Subcutaneous abdominal adipose tissue (tissue), 5 donors: ENCODE measurements around the gene SBK3.
A peak's percentile ranks its signal among the peaks of the same experiment; 100 is the strongest.
"Not testable (repeated sequence)": the region's sequence is repeated elsewhere in the genome, so short reads cannot be mapped to it uniquely, and the experiment has no call there.

ENCODE experiments used
- H3K27ac ChIP-seq: one replicate; pipeline ENCODE4 v1.7.0; 2013; ENCODE audit warnings: low read depth, mild to moderate bottlenecking, inconsistent platforms, low read length, moderate library complexity
- H3K27me3 ChIP-seq, 5 donors: one replicate each; pipeline ENCODE4 v1.7.0; 2013; ENCODE audit warnings: low read length in 5 of 5, inconsistent platforms in 1 of 5; ENCODE audit not compliant: control insufficient read depth in 5 of 5, insufficient read depth in 4 of 5
- H3K36me3 ChIP-seq, 5 donors: one replicate each; pipeline ENCODE4 v1.7.0; 2013; ENCODE audit warnings: low read length in 5 of 5; ENCODE audit not compliant: control insufficient read depth in 5 of 5, insufficient read depth in 5 of 5
- H3K4me1 ChIP-seq, 5 donors: one replicate each; pipeline ENCODE4 v1.7.0; 2013; ENCODE audit warnings: low read length in 5 of 5, mild to moderate bottlenecking in 3 of 5, moderate library complexity in 1 of 5; ENCODE audit not compliant: control insufficient read depth in 5 of 5, insufficient read depth in 5 of 5
- H3K4me3 ChIP-seq, 5 donors: one replicate each; pipeline ENCODE4 v1.7.0; 2013; ENCODE audit warnings: low read length in 5 of 5, low read depth in 1 of 5
- H3K9ac ChIP-seq, 5 donors: one replicate each; pipeline ENCODE4 v1.7.0; 2013; ENCODE audit warnings: low read length in 5 of 5, mild to moderate bottlenecking in 4 of 5, moderate library complexity in 3 of 5
- H3K9me3 ChIP-seq, 5 donors: one replicate each; pipeline ENCODE4 v1.7.0; 2013; ENCODE audit warnings: low read length in 5 of 5; ENCODE audit not compliant: control insufficient read depth in 5 of 5
- donor health status: healthy.
- donor health status: healthy.
- donor health status: healthy.
- donor health status: healthy.
- donor health status: healthy.

Gene SBK3

GRCh38 chr19:55584871-55585270, 39.5 kb upstream of the SBK3 start:
- H3K4me3 ChIP-seq, result no peak overlapping the region
- H3K9me3 ChIP-seq, result no peaks in the 10 kb centered on the region
- no peaks in the 10 kb centered on the region for H3K36me3 ChIP-seq
- H3K27me3 ChIP-seq, result peaks cover 0 to 6% (median 0%) of the 10 kb centered on the region in 5 donors
- H3K4me1 ChIP-seq, result peaks cover 1 to 44% (median 41%) of the 10 kb centered on the region in 5 donors
- no peak overlapping the region for H3K9ac ChIP-seq
- no peak overlapping the region for H3K27ac ChIP-seq

DNA sequence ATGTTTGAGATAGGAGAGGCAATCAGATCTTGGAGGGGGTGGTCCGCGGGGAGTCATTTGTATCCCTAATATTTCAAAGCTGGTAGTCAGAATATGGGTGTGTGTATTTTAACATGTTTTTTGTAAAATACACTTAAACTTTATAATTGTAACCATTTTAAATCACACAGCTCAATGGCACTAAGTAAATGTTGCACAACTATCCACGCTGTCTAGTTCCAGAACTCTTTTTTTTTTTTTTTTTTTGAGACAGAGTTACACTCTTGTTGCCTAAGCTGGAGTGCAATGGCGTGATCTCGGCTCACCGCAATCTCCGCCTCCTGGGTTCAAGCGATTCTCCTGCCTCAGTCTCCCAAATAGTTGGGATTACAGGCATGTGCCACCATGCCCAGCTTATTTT, 38.6 kb upstream of the SBK3 start:
- not testable (repeated sequence) for H3K4me3 ChIP-seq, H3K9ac ChIP-seq, H3K27me3 ChIP-seq, H3K27ac ChIP-seq, H3K9me3 ChIP-seq, H3K36me3 ChIP-seq
- H3K4me1 ChIP-seq, result peaks cover 3 to 48% (median 45%) of the 10 kb centered on the region in 5 donors

DNA sequence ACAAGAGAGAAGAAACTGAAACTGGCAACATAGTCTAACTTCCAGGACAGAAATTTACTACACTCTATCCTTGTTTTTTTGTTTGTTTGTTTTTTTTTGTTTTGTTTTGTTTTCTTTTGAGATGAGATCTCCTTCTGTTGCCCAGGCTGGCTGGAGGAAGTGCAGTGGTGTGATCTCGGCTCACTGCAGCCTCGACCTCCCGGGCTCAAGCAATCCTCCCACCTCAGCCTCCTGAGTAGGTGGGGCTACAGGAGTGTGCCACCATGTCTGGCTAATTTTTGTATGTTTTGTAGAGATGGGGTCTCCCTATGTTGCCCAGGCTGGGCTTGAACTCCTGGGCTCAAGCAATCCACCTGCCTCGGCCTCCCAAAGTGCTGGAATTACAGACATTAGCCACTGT, 36.9 kb upstream of the SBK3 start:
- H3K27me3 ChIP-seq, H3K27ac ChIP-seq, H3K4me3 ChIP-seq, H3K9ac ChIP-seq, H3K9me3 ChIP-seq: not testable (repeated sequence)
- Histone ChIP-seq H3K4me1 (peaks cover 3 to 46% (median 43%) of the 10 kb centered on the region in 5 donors), H3K36me3 (peaks cover 0 to 17% (median 13%) of the 10 kb centered on the region in 5 donors)

GRCh38 chr19:55581823-55582223, 36.5 kb upstream of the SBK3 start:
- H3K4me1 ChIP-seq, result peaks cover 3 to 42% (median 38%) of the 10 kb centered on the region in 5 donors
- peaks cover 0 to 6% (median 0%) of the 10 kb centered on the region in 5 donors for H3K27me3 ChIP-seq
- H3K9me3 ChIP-seq, result peaks cover 0 to under 1% (median 0%) of the 10 kb centered on the region in 5 donors
- no peak overlapping the region for H3K9ac ChIP-seq
- H3K27ac ChIP-seq, result no peak overlapping the region
- peak overlapping the region in 1 of 5 donors; percentile 80 for H3K4me3 ChIP-seq
- H3K36me3 ChIP-seq, result peaks cover 0 to 20% (median 13%) of the 10 kb centered on the region in 5 donors

- Histone ChIP-seq H3K9me3 (peaks cover 0 to 2% (median 0%) of the 10 kb centered on the region in 5 donors), H3K36me3 (peaks cover 0 to 22% (median 13%) of the 10 kb centered on the region in 5 donors), H3K4me3 (peak overlapping the region; percentile 73 to 83 (median 80)), H3K9ac (peak overlapping the region; percentile 67 to 91 (median 84)), H3K27ac (peak overlapping the region; percentile 77), H3K27me3 (peaks cover 0 to 4% (median 0%) of the 10 kb centered on the region in 5 donors), H3K4me1 (peaks cover 2 to 38% (median 35%) of the 10 kb centered on the region in 5 donors)
Measured at GRCh38 chr19:55581145-55581822, 35.9 kb upstream of the SBK3 start.

GRCh38 chr19:55580628-55581144, 35.3 kb upstream of the SBK3 start, which contains the start of gene ZNF579:
Gene ZNF579 (minus strand): TSS chr19:55580848. CDS start chr19:55579639, 1,209 bp downstream.
- peaks cover 2 to 32% (median 29%) of the 10 kb centered on the region in 5 donors for H3K4me1 ChIP-seq
- H3K27me3 ChIP-seq, result no peaks in the 10 kb centered on the region
- H3K9ac ChIP-seq, result peak within 1 kb of the TSS; percentile 81 to 91 (median 86)
- H3K9me3 ChIP-seq, result peaks cover 0 to 2% (median 0%) of the 10 kb centered on the region in 5 donors
- H3K4me3 ChIP-seq, result peak within 1 kb of the TSS; percentile 74 to 87 (median 82)
- H3K27ac ChIP-seq, result peak within 1 kb of the TSS; percentile 77
- H3K36me3 ChIP-seq, result peaks cover 0 to 22% (median 13%) of the 10 kb centered on the region in 5 donors

GRCh38 chr19:55579766-55580621, 34.7 kb upstream of the SBK3 start:
- Histone ChIP-seq H3K36me3 (peaks cover 0 to 22% (median 13%) of the 10 kb centered on the region in 5 donors), H3K4me1 (peaks cover 2 to 28% (median 24%) of the 10 kb centered on the region in 5 donors), H3K9me3 (peaks cover 0 to 2% (median 0%) of the 10 kb centered on the region in 5 donors), H3K27ac (peak overlapping the region; percentile 77), H3K9ac (peak overlapping the region; percentile 65 to 91 (median 86)), H3K4me3 (peak overlapping the region; percentile 74 to 87 (median 82)), H3K27me3 (no peaks in the 10 kb centered on the region)

GRCh38 chr19:55578761-55579747, 33.7 kb upstream of the SBK3 start:
- H3K36me3 ChIP-seq, result peaks cover 0 to 22% (median 13%) of the 10 kb centered on the region in 5 donors
- H3K4me1 ChIP-seq, result peaks cover 2 to 28% (median 24%) of the 10 kb centered on the region in 5 donors
- H3K9me3 ChIP-seq, result peaks cover 0 to 2% (median 0%) of the 10 kb centered on the region in 5 donors
- H3K4me3 ChIP-seq, result peak overlapping the region in 4 of 5 donors; percentile 80 to 87 (median 82)
- H3K9ac ChIP-seq, result peak overlapping the region in 4 of 5 donors; percentile 65 to 91 (median 84)
- no peaks in the 10 kb centered on the region for H3K27me3 ChIP-seq
- peak overlapping the region; percentile 77 for H3K27ac ChIP-seq
